ENCODE results near the gene SLBP. TPM values are rescaled to one million over a fixed set of nuclear protein-coding genes. Genes with fewer than 3 reads are reported as not detected.

SLBP gene
- total RNA-seq, 1 donor from 2014 or later = 114 TPM

DNA sequence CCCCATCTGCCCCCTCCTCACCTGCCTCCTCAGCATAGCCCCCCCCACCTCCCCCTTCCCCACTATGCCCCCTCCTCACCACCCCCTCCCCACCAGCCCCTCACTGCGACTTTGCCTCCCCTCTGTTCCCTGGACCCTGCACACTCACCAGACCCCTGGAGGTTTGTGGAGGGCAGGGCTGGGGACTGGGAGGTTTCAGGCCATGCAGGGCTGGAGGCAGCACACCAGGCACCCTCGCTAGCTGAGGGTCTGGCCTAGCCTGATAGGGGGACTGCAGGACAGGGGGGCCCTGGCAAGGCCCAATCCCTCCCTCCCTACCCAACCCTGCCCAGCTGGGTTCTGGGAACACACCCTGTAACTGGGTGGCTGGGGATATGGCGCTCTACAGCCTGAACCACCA, 37.3 kb upstream of the SLBP start:
- H3K4me3 ChIP-seq (ENCODE audit: low read depth, low read length) = no peak overlapping the region
- no peak for TF ChIP-seq CTCF (conservative IDR thresholded peaks at IDR 0.05; ENCODE audit: low read depth, low read length)
- DNase-seq (ENCODE audit: low read depth) = no peak

DNA sequence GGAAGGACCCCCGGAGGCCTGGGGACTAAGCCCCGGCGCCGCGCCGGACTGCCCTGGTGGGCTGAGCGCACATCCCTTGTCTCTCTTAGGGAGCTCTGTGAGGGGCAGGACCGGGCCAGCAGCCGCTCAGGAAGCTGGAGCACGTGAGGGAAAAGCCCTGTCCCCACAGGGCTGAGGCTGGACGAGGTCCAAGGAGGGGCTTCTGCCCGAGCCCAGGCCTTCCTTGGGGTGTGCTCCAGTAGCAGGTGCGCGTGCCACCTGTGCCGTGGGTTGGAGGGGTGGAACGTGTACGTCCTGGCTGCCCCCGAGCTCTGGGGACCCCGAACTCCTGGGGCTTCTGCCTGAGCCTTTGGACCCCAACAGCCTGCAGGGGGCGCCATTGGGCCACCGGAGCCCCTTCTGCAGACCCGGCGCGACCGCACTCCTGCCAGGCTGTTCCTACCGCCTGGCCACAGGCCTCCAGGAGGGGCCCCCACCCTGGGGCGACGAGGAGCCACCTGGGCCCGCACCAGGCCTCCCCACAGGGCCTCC, 36.4 kb upstream of the SLBP start:
- no peak for DNase-seq (ENCODE audit: low read depth)
- H3K4me3 ChIP-seq (ENCODE audit: low read depth, low read length) = no peak overlapping the region
- TF ChIP-seq CTCF (conservative IDR thresholded peaks at IDR 0.05; ENCODE audit: low read depth, low read length) = peak; percentile 74

DNA sequence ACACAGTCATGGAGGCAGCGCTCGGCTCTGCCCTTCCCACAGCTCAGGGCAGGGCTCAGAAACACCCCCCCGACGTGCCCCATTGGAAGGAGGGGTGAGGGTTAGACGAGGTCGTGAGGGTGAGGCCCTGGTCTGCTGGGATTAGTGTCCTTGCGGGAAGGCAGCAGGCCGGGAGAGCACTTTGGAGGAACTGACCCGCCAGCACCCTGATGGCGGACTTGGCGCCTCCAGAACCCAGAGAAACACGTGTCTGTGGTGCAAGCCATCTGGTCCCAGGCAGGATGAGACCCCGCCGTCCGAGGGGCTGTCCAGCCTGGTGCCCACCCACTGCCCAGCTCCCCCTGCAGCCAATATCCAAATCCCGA, 35.5 kb upstream of the SLBP start:
- no peak for DNase-seq (ENCODE audit: low read depth)
- H3K4me3 ChIP-seq (ENCODE audit: low read depth, low read length) = no peak overlapping the region
- no peak for TF ChIP-seq CTCF (conservative IDR thresholded peaks at IDR 0.05; ENCODE audit: low read depth, low read length)

GRCh38 chr4:1746919-1747602, 34.9 kb upstream of the SLBP start:
- no peak for TF ChIP-seq CTCF (conservative IDR thresholded peaks at IDR 0.05; ENCODE audit: low read depth, low read length)
- no peak for DNase-seq (ENCODE audit: low read depth)
- H3K4me3 ChIP-seq (ENCODE audit: low read depth, low read length) = no peak overlapping the region

DNA sequence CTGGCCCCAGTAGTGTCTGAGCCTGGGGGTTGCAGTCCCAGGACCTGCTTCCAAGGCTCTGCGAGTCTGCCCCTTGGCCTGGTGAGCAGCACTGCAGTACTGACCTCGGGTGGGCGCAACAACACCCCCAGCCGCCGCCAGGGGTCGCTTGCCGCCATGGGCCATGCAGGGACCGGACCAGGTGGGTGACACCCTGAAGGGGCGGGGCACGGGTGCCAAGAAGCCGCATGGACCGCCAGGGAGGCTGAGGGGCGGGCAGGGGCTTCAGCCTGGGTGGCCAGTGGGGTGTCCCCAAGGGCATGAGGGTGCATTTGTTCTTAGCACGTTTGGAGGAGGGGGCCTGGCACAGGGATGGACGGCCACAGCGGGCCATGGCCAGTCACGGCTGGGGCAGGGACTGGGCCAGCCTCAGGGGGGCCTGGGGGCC, 34.2 kb upstream of the SLBP start:
- peak; percentile 79 for TF ChIP-seq CTCF (conservative IDR thresholded peaks at IDR 0.05; ENCODE audit: low read depth, low read length)
- no peak overlapping the region for H3K4me3 ChIP-seq (ENCODE audit: low read depth, low read length)
- DNase-seq (ENCODE audit: low read depth) = no peak

- no peak for TF ChIP-seq CTCF (conservative IDR thresholded peaks at IDR 0.05; ENCODE audit: low read depth, low read length)
- H3K4me3 ChIP-seq (ENCODE audit: low read depth, low read length) = no peak overlapping the region
- DNase-seq (ENCODE audit: low read depth) = no peak
Measured at GRCh38 chr4:1745697-1746096, 33.6 kb upstream of the SLBP start.

DNA sequence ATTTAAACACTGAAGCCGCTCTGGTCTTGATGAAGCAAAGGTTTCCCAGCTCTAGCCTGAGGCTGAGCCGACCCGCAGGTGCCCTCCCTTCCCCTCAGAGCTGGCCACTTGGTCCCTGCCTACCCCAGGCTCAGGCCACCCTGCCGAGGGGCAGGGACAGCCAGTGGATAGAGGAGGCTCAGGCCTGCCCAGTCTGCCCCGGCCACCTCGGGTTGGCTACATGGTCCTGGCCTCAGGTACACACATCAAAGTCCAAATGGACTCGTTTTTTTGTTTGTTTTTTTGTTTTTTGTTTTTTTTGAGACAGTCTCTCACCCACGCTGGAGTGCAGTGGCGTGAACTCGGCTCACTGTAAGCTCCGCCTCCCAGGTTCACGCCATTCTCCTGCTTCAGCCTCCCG, 33.0 kb upstream of the SLBP start:
- TF ChIP-seq CTCF (conservative IDR thresholded peaks at IDR 0.05; ENCODE audit: low read depth, low read length) = no peak
- H3K4me3 ChIP-seq (ENCODE audit: low read depth, low read length) = no peak overlapping the region
- DNase-seq (ENCODE audit: low read depth) = no peak

All from epithelial cell of proximal tubule (primary cell).